ENCODE results near the gene SLC6A13. TPM values are rescaled to one million over a fixed set of nuclear protein-coding genes. Genes with fewer than 3 reads are reported as not detected.

SLC6A13 gene
- total RNA-seq, 2 experiments from 2014 or later = 0.11 to 0.60 TPM

DNA sequence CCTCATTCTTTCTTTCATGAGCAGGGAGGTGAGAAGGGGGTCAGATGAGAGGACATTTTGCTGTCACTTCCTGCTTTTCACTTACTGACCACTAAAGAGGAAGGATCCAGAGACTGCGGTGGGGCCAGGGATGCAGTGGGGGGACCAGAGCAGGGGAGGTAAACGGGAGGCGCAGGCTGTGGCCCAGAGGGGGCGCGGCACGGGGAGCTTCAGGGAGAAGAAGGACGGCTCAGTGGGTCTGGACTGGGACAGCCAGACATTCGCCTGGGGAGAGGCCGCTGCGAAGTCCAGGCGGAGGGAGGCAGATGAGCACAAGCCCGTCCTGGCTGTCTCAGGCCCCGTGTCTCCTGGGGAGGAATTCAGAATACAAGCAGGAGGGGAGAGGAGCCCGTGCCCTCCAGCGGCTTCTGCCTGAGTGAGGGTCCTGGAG is 89.9 kb downstream of the SLC6A13 start:
- peaks cover 0 to 5% of the 10 kb centered on the region in 2 experiments for H3K9me3 ChIP-seq (ENCODE audit: control insufficient read depth in 1 of 2, insufficient read depth in 1 of 2, low read length in 2 of 2)
- peaks cover 0 to 10% of the 10 kb centered on the region in 2 experiments for H3K27me3 ChIP-seq (ENCODE audit: control insufficient read depth in 1 of 2, insufficient read depth in 2 of 2, low read length in 2 of 2)
- CTCF ChIA-PET = no interaction called here
- Mint-ChIP-seq H3K4me1 (ENCODE audit: low read depth) (peaks cover 12% of the 10 kb centered on the region), H3K9me3 (no peaks in the 10 kb centered on the region), H3K4me3 (no peak overlapping the region), H3K27me3 (peaks cover 23% of the 10 kb centered on the region), H3K36me3 (ENCODE audit: low read depth) (no peaks in the 10 kb centered on the region), H3K27ac (no peak overlapping the region)
- no peak overlapping the region for H3K4me3 ChIP-seq (ENCODE audit: low read length)
- ATAC-seq (ENCODE audit: poor library complexity) (no peak), DNase-seq (peak in 1 of 14 experiments; percentile 5)
- intact Hi-C loops (cut with DNase I, micrococcal nuclease) = no loop called here
- POLR2A ChIA-PET = no interaction called here
- no peak overlapping the region for H3K27ac ChIP-seq (ENCODE audit: low read depth in 1 of 2, low read length in 2 of 2)
- H3K36me3 ChIP-seq (ENCODE audit: insufficient read depth, low read length) = no peaks in the 10 kb centered on the region
- peaks cover 6% of the 10 kb centered on the region for H3K4me1 ChIP-seq (ENCODE audit: insufficient read depth, low read length)
- TF ChIP-seq, protein P1, sequence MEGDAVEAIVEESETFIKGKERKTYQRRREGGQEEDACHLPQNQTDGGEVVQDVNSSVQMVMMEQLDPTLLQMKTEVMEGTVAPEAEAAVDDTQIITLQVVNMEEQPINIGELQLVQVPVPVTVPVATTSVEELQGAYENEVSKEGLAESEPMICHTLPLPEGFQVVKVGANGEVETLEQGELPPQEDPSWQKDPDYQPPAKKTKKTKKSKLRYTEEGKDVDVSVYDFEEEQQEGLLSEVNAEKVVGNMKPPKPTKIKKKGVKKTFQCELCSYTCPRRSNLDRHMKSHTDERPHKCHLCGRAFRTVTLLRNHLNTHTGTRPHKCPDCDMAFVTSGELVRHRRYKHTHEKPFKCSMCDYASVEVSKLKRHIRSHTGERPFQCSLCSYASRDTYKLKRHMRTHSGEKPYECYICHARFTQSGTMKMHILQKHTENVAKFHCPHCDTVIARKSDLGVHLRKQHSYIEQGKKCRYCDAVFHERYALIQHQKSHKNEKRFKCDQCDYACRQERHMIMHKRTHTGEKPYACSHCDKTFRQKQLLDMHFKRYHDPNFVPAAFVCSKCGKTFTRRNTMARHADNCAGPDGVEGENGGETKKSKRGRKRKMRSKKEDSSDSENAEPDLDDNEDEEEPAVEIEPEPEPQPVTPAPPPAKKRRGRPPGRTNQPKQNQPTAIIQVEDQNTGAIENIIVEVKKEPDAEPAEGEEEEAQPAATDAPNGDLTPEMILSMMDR (IDR thresholded peaks at IDR 0.05) = no peak

DNA sequence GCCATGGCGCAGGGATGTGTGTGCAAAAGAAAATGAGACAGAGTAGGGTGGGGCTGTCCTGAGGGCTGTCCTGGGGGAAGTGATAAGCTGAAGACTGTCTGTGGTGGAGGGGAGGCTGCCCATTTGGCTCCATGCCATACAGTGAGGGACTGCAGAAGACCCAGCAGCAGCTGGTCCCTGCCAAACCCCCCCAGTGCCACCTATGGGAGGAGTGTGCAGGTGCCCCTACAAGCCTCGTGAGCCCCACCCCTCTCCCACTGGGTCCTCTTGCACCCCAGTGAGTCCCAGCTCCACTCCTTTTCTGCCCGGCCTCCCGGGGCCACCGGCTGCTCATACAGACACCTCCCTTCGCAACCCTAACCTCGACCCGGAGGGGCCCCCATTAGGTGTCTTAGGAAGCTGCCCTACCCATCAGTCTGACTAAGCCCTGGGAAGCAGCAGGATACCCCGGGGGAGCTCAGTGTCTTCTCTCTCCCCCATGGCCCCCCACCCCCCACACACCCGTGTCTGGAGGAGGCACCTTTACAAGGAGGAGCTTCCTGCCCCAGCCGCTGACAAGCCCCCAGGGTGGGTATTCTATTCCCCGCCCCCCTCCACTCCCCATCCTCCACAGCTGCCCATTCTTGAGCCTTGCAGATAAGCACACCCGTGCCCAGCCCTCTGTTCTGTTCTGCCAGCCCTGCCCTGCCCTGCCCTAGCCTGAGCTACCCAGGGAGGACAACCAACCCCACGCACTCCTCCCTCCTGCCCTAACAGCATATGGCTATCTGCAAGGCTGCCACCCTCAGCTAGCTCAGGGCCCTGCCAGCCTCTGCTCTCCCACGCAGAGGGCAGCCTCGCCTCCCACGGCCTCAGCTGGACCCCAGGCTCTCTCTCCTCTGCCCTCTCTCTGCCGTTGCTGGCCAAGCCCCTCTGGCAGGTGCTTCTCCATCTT is 90.6 kb downstream of the SLC6A13 start:
- no peak overlapping the region for H3K4me3 ChIP-seq (ENCODE audit: low read length)
- ATAC-seq (ENCODE audit: poor library complexity) = no peak
- Mint-ChIP-seq H3K4me3 (no peak overlapping the region), H3K27ac (no peak overlapping the region), H3K9me3 (no peaks in the 10 kb centered on the region), H3K36me3 (ENCODE audit: low read depth) (no peaks in the 10 kb centered on the region), H3K27me3 (peaks cover 27% of the 10 kb centered on the region), H3K4me1 (ENCODE audit: low read depth) (peaks cover 12% of the 10 kb centered on the region)
- ChIA-PET CTCF (no interaction called here), POLR2A (no interaction called here)
- peaks cover 0 to 5% of the 10 kb centered on the region in 2 experiments for H3K9me3 ChIP-seq (ENCODE audit: control insufficient read depth in 1 of 2, insufficient read depth in 1 of 2, low read length in 2 of 2)
- peaks cover 0 to 10% of the 10 kb centered on the region in 2 experiments for H3K27me3 ChIP-seq (ENCODE audit: control insufficient read depth in 1 of 2, insufficient read depth in 2 of 2, low read length in 2 of 2)
- H3K36me3 ChIP-seq (ENCODE audit: insufficient read depth, low read length) = no peaks in the 10 kb centered on the region
- intact Hi-C loops (cut with DNase I, micrococcal nuclease) = no loop called here
- TF ChIP-seq, protein P1 (IDR thresholded peaks at IDR 0.05) = no peak
- DNase-seq = no peak
- H3K4me1 ChIP-seq (ENCODE audit: insufficient read depth, low read length) = peaks cover 6% of the 10 kb centered on the region
- no peak overlapping the region for H3K27ac ChIP-seq (ENCODE audit: low read depth in 1 of 2, low read length in 2 of 2)

DNA sequence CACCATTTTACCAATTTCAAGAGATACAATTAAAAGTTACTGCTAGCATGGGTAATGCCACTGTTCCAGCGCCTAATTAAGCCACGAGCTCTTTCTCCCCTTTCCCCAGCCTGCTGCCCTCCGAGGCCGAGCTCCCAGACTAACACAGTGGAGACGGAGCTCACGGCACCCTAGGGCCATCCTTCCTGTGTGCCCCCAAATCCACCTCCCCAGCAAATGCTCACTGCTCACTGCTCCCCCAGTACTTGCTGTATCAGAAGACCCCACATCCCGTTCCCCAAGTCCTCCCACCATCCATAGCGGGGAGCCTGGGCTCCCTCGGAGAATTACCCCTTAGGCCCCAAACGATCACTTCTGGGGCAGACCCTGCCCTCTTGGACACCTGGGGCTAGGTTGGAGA is 91.4 kb downstream of the SLC6A13 start:
- TF ChIP-seq, protein P1 (IDR thresholded peaks at IDR 0.05) = no peak
- Histone ChIP-seq H3K4me1 (ENCODE audit: insufficient read depth, low read length) (peaks cover 6% of the 10 kb centered on the region), H3K36me3 (ENCODE audit: insufficient read depth, low read length) (no peaks in the 10 kb centered on the region), H3K4me3 (ENCODE audit: low read length) (no peak overlapping the region), H3K27me3 (ENCODE audit: control insufficient read depth in 1 of 2, insufficient read depth in 2 of 2, low read length in 2 of 2) (peaks cover 0 to 10% of the 10 kb centered on the region in 2 experiments), H3K9me3 (ENCODE audit: control insufficient read depth in 1 of 2, insufficient read depth in 1 of 2, low read length in 2 of 2) (peaks cover 0 to 5% of the 10 kb centered on the region in 2 experiments), H3K27ac (ENCODE audit: low read depth in 1 of 2, low read length in 2 of 2) (no peak overlapping the region)
- ChIA-PET POLR2A (no interaction called here), CTCF (no interaction called here)
- ATAC-seq (ENCODE audit: poor library complexity) = no peak
- intact Hi-C loops (cut with DNase I, micrococcal nuclease) = no loop called here
- H3K36me3 Mint-ChIP-seq (ENCODE audit: low read depth) = no peaks in the 10 kb centered on the region
- H3K27me3 Mint-ChIP-seq = peaks cover 28% of the 10 kb centered on the region
- H3K4me3 Mint-ChIP-seq = no peak overlapping the region
- no peak for DNase-seq
- H3K27ac Mint-ChIP-seq = no peak overlapping the region
- peaks cover 12% of the 10 kb centered on the region for H3K4me1 Mint-ChIP-seq (ENCODE audit: low read depth)
- no peaks in the 10 kb centered on the region for H3K9me3 Mint-ChIP-seq

Other genes starting within 250 kb of the SLC6A13 start
- gene IQSEC3, start 196.1 kb downstream of the SLC6A13 start, total RNA-seq = under 1 TPM in 1 of 2 experiments, not detected in 1; 0.19 TPM
- not detected for gene SLC6A12, start 48.7 kb downstream of the SLC6A13 start, total RNA-seq
- gene KDM5A, start 126.5 kb upstream of the SLC6A13 start, total RNA-seq = 100 to 1,000 TPM; 149 to 151 TPM
- 1 to 10 TPM; 5.3 to 7.8 TPM for gene CCDC77, start 138.8 kb upstream of the SLC6A13 start, total RNA-seq
- gene B4GALNT3, start 197.1 kb upstream of the SLC6A13 start, total RNA-seq = 1 to 10 TPM; 1.4 to 1.8 TPM